Midbrain (tissue), 1 donor: ENCODE results near the gene MYNN.
"Not testable (repeated sequence)": the region's sequence is repeated elsewhere in the genome, so short reads cannot be mapped to it uniquely, and the experiment has no call there.

Source experiments
- DNase-seq: peaks from one replicate; lab custom pipeline; 2025; lab: John Stamatoyannopoulos, UW

Gene MYNN

GRCh38 chr3:169772897-169773816 is at the start of gene MYNN:
TSS of gene MYNN (plus strand) at chr3:169773396. CDS start at chr3:169774296, 900 bp downstream.
- peak; percentile 94 for DNase-seq

DNA sequence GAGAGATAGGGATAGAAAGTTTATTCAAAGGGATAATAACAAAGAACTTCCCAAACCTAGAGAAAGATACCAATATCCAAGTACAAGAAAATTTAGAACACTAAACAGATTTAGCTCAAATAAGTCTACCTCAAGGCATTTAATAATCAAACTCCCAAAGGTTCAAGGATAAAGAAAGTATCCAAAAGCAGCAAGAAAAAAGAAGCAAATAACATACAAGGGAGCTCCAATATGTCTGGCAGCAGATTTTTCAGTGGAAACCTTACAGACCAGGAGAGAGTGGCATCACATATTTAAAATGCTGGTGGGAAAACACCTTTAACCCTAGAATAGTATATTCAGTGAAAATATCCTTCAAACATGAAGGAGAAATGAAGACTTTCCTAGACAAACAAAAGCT is 41.3 kb upstream of the MYNN start:
- not testable (repeated sequence) for DNase-seq

GRCh38 chr3:169739067-169739466 is 34.1 kb upstream of the MYNN start:
- no peak for DNase-seq

DNA sequence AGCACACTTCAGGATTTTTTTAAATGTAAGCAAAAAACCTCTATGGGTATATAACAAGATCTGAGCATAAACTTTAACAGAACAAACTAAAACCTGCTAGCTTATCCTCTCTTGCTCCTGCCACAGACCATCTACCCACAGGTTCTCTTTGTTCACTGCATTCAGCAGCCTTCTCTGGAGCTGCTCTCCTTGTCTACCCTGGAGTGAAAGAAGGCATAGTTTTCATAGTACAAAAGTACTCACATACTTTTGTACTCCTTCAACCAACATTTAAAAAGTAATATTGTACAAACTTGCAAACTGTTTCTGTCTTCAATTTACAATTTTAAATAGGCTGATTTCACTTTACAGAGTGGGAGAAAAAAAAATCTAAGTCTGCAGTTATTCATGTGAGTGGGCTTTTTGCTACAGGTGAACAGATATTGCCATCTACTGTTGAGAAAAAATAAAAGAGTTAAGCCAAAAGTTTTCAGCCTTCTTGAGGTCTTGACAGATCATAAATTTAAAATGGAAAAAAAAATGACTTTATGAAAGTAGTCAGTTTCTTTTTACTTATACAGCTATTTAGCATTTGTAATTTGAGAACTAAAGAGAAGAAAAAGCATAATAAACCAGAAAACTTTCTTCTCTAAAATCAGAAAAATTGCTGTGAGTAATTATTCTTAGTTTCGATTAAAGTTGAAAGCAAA is 28.7 kb upstream of the MYNN start:
- no peak for DNase-seq

GRCh38 chr3:169746924-169747323 is 26.3 kb upstream of the MYNN start:
- DNase-seq: no peak

- no peak for DNase-seq
These were observed 24.5 kb upstream of the MYNN start for GRCh38 chr3:169748670-169749069.

- no peak for DNase-seq
These were observed 22.5 kb upstream of the MYNN start for GRCh38 chr3:169750665-169751064.

- DNase-seq: no peak
These were observed 21.3 kb upstream of the MYNN start for GRCh38 chr3:169751875-169752274.

DNA sequence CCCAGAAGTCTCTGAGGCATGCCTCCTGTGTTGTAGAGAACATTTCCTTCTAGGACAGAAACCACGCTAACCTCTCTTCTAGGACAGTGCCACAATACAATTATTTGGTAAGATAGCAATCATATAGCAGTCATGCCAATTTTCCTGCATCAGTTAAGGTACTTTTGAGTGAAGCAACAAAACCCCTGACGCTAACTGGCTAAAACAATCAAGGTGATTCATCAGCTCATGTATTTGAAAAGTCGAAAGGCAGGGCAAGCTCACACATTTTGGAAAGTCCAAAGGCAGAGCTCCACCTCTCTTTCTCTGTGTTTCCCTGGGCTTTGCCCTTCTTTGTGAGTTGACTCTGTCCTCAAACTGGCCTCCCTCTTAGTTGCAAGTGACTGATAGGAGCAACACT is 18.5 kb upstream of the MYNN start:
- no peak for DNase-seq

GRCh38 chr3:169755488-169755887 is 17.7 kb upstream of the MYNN start:
- no peak for DNase-seq

- DNase-seq: no peak
These were observed 14.7 kb upstream of the MYNN start for GRCh38 chr3:169758359-169758994.

DNA sequence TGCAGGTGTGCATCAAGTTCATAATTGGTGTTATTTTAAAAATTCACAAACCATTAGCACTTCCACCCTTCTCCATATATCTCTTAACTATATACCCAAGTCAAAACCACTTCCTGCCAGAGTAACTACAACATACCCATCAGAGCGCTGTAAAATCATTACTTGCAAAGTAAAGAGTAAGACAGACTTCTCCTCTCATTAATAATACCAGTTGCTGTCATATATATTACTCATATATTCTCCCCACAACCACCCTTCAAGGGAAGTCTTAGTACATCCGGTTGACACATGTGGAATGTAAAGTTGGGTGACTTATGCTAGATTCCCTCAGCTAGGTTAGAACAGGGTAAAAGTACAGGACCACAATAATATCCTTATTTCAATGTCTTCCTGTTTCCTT is 13.9 kb upstream of the MYNN start:
- DNase-seq: no peak

DNA sequence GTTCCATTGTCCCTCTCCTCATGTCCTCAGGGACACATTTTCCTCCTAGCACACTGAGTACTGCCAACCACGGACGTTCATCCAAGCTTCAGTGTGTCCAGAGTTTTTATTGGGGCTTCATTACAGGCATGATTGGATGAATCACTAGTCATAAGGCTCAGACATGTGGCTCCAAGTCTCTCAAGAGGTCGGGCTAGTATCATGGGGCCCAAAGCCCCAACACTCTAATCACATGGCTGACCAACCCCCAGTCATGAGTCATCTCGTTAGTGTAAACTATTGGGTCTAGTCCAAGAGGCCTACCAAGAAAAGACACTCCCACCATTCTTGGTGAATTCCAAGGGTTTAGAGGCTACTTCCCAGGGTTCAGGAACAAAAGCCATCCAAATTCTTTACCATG is 12.7 kb upstream of the MYNN start:
- no peak for DNase-seq

DNA sequence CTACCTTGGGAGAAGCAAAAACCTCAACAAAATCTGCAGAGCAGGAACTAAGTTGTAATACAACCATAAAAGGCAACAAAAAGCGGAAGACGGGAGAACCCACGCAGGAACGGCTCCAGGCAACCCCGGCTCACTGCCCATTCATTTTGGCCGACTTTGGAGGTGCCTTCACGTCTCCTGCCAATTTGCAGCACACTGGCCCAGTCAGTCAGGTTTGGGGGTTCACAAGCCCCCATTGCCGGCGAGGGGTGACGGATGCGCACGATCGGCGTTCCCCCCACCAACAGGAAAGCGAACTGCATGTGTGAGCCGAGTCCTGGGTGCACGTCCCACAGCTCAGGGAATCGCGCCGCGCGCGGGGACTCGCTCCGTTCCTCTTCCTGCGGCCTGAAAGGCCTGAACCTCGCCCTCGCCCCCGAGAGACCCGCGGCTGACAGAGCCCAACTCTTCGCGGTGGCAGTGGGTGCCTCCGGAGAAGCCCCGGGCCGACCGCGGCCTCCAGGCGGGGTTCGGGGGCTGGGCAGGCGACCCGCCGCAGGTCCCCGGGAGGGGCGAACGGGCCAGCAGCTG is 8.8 kb upstream of the MYNN start:
- peak; percentile 70 for DNase-seq

GRCh38 chr3:169764882-169765612 is 8.1 kb upstream of the MYNN start, which contains the start of gene TERC:
TSS of gene TERC (minus strand) at chr3:169765060.
- peak; percentile 90 for DNase-seq

DNA sequence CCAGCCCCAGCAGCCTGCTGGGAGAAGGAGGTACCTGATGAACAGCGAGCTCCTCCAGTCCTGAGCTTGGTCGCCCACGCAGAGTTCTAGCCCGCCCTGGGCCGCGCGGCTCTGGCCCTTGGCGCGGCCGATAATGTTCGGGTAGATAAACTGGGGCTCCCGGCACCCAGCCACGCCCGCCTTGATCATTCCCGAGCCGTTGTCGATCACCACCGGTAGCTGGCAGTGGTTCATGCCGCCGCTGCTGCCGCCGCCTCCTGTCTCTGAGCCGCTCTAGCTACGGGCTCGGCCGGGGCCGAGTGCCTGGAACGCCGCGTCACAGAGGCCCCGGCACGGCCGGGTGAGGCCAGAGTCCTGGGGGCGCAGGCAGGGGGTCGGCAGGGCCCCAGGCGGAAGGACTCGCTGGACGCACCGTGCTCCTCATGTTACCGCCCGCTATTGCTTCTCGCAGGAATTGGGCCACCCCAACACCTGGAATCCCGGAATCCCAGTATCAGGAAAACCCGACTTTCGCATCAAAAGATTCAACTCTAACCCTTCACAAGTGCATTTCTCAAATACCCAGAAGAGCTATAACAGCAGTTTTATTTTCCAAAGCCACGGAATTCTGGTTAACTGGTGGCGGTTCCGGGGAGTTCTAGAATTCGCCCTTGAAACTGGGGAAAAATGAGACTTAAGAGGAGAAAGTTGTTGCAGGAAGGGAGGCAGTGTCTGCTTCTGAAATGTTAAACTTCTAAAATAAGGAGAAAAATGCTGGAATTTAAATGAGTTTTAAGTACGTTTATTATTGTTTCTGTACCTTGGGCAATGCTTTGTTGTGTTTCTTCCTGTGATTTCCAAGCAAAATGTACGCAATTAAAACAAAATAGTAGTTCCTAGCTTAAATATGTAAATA is 3.7 kb upstream of the MYNN start, which contains the start of gene ACTRT3:
ACTRT3 (minus strand) TSS at position 275 of the 895 bp plus-strand sequence; CDS start at position 234, 41 bp downstream.
- peak; percentile 69 for DNase-seq

DNA sequence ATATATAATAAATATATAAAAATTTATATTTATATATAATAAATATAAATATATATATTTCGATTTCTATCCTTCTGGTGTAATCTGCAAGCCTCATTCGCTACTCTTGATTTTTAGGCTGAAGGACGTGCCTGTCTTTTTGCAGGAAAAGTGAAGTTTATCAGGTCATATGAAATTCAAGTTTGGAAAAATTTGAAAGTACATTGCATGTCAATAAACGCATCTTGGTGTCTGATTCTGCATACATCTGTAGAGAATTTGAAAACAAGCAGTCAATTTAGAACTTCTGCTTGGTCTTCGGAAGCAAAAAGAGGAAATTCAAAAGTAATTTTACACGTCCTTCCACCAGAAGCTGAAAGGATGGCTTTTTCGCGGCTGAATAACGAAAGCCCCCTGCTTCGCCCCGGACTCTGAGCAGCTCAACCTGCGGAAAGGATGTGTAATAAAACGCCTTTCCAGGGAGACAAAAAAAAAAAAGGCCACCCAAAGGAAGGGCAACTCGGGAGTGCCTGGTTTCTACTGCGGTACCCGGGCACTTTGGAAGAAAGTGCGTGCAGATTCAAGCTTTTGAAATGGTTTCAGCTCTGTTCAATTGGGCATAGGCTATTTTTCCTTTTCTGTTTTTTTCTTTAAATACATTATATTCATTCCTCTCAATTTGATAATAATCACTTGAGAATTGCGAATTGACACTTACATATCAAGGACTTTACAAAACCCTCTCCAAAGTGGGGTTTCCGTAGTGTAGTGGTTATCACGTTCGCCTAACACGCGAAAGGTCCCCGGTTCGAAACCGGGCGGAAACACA is 1.5 kb upstream of the MYNN start:
- peak; percentile 79 for DNase-seq

DNA sequence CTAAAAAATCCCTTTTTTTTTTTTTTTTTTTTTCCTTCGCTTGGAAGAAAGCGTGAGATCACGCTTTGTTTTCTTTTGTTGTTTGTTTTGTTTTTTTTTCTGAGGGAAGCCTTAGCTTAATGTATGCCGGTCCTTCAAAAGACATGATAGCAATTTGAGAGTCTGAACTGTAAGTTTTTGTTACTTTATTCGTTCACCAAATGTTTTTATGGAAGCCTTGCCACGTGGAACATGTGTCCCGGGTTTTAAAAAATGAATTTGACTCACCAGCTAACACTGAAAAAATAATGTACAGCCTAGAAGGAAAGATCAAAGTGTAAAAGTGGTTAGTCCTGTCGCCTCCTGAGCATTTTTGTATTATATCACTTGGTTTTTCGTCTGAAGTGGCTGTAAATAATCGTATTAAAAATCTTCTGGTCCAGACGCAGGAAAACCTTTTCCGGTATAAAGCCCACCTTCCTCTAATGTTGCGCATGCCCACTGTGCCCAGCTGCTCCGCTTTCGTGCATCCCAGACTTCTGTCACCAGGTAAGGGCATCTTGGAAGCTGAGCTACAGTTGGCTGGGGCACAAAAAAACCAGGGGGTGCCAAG is 795 bp upstream of the MYNN start:
- DNase-seq: peak; percentile 89

DNA sequence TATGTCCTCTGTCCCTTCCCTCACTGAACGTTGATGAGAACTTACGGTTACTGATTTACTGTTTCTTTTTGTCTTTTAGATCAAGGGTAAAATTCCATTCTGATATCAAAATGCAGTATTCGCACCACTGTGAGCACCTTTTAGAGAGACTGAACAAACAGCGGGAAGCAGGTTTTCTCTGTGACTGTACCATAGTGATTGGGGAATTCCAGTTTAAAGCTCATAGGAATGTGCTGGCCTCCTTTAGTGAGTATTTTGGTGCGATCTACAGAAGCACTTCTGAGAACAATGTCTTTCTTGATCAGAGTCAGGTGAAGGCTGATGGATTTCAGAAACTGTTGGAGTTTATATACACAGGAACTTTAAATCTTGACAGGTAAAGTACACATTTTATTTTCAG is 990 bp downstream of the MYNN start:
- no peak for DNase-seq
